Activated T-cell treated with anti-CD3 and anti-CD28 coated beads, Interleukin-2, amount 50 U/mL, for 4 hours (primary cell): Measurements from ENCODE around the gene PINK1. TPM values are rescaled to one million over a fixed set of nuclear protein-coding genes. Genes with fewer than 3 reads are reported as not detected.
"Not testable (repeated sequence)": the region's sequence is repeated elsewhere in the genome, so short reads cannot be mapped to it uniquely, and the experiment has no call there.

Experiments
- ATAC-seq, 2 donors: fragments of 200-7000 bp; cut with Tn5 transposase; one replicate each; pipeline ENCODE4 v1.10.0; 2021
- DNase-seq: peaks from one replicate; pipeline ENCODE4 v3.0.0-alpha.2; 2020
- H3K27me3 Mint-ChIP-seq: one replicate; pipeline ENCODE4 v1.8.0; 2021; ENCODE audit warnings: low read depth, mixed read lengths
- H3K36me3 Mint-ChIP-seq: one replicate; pipeline ENCODE4 v1.8.0; 2022; ENCODE audit warnings: mixed read lengths; ENCODE audit not compliant: insufficient read depth
- H3K4me1 Mint-ChIP-seq: one replicate; pipeline ENCODE4 v1.8.0; 2021; ENCODE audit warnings: low read depth, mixed read lengths
- H3K4me3 Mint-ChIP-seq: one replicate; pipeline ENCODE4 v1.8.0; 2021; ENCODE audit warnings: mild to moderate bottlenecking, moderate library complexity, mixed read lengths
- H3K9me3 Mint-ChIP-seq: one replicate; pipeline ENCODE4 v1.8.0; 2021; ENCODE audit warnings: mixed read lengths
- total RNA-seq, 3 donors: library from RNA; stranded (reverse); gene quantifications; one replicate each; pipeline ENCODE4 v1.2.1, GENCODE V29; 2021

The PINK1 gene
- total RNA-seq, 3 donors from 2014 or later, result 1.6 to 2.7 (median 2.2) TPM

DNA sequence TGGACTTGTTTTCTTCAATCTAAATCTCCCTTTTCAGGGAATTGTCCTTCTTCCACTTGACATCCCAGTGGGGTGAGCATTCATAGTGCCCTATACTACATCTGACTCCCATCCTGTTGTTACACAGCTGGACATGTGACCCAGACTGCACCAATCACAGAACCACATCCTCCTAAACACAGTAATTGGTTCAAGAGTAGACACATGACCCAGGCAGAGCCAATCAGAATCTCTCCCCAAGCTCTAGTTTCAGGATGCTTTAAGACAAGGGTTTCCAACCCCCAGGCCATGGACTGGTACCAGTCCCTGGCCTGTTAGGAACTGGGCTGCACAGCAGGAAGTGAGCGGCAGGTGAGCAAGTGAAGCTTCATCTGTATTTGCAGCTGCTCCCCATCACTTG, 33.5 kb downstream of the PINK1 start:
- H3K4me3 Mint-ChIP-seq, result no peak overlapping the region
- peak; percentile 50 to 69 for ATAC-seq
- H3K27me3 Mint-ChIP-seq, result no peaks in the 10 kb centered on the region
- H3K4me1 Mint-ChIP-seq, result peaks cover 10% of the 10 kb centered on the region
- no peak for DNase-seq
- no peaks in the 10 kb centered on the region for H3K36me3 Mint-ChIP-seq
- H3K9me3 Mint-ChIP-seq, result no peaks in the 10 kb centered on the region

DNA sequence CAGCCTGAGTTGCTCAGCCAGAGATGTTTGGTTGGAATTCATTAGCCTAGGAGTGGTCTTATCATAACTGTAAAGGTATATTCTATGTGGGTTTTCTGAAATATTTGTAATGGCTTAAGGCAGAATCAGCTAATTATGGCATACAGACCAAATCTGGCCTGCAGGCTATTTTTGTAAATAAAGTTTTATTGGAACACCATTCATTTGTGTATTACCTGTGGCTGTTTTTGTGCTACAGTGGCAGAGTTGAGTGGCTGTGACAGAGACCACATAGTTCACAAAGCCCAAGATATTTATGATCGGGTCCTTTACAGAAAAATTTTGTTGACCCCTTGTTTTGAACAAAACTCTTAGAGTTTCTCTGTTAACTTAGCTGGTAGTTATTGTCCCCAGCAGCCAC, 35.3 kb downstream of the PINK1 start:
- no peak overlapping the region for H3K4me3 Mint-ChIP-seq
- ATAC-seq (no peak), DNase-seq (no peak)
- H3K9me3 Mint-ChIP-seq, result no peaks in the 10 kb centered on the region
- H3K4me1 Mint-ChIP-seq, result no peaks in the 10 kb centered on the region
- H3K27me3 Mint-ChIP-seq, result peaks cover 2% of the 10 kb centered on the region
- H3K36me3 Mint-ChIP-seq, result no peaks in the 10 kb centered on the region

GRCh38 chr1:20670936-20671335, 37.7 kb downstream of the PINK1 start:
- no peak for ATAC-seq
- Mint-ChIP-seq H3K36me3 (no peaks in the 10 kb centered on the region), H3K27me3 (peaks cover 6% of the 10 kb centered on the region), H3K4me3 (no peak overlapping the region), H3K4me1 (no peaks in the 10 kb centered on the region), H3K9me3 (no peaks in the 10 kb centered on the region)
- DNase-seq, result no peak

GRCh38 chr1:20672265-20672632, 39.0 kb downstream of the PINK1 start:
- no peaks in the 10 kb centered on the region for H3K9me3 Mint-ChIP-seq
- H3K4me3 Mint-ChIP-seq, result no peak overlapping the region
- H3K36me3 Mint-ChIP-seq, result no peaks in the 10 kb centered on the region

DNA sequence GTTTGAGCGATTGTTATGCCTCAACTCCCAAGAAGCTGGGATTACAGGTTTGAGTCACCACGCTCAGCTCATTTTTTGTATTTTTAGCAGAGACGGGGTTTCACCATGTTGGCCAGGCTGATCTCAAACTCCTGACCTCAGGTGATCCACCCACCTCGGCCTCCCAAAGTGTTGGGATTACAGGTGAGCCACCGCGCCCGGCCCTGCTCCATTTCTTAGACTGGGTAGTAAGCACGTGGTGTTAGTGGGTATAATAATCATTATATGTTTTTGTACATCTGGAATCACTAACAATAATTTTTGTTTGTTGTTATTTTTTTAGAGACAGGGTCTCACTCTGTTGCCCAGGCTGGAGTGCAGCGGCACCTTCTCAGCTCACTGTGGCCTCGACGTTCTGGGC, 40.4 kb downstream of the PINK1 start:
- not testable (repeated sequence) for ATAC-seq, H3K9me3 Mint-ChIP-seq, H3K4me1 Mint-ChIP-seq, H3K36me3 Mint-ChIP-seq, DNase-seq, H3K4me3 Mint-ChIP-seq
- peaks cover 14% of the 10 kb centered on the region for H3K27me3 Mint-ChIP-seq

More at GRCh38 chr1:20672265-20672632, 39.0 kb downstream of the PINK1 start:
- H3K27me3 Mint-ChIP-seq, result peaks cover 12% of the 10 kb centered on the region
- H3K4me1 Mint-ChIP-seq, result no peaks in the 10 kb centered on the region
- DNase-seq, result no peak
- no peak for ATAC-seq

DNA sequence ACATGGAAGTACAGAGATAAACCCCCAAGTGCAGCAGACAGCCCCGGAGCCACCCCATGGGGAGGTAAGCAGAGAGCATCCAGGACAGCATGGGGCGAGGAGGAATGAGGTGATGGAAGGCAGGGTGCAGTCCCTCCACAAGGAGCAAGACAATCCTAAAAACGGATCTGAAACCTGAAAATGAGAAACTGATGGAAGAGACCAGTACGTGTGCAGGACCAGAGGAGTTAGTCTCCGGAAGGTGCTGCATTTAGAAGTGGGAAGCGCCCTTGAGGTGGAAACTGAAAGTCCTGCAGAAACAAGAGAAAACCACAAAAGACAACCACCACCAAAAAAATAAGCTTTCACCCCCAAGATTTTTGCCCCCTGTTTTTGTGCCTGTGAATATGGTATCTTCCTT, 45.3 kb downstream of the PINK1 start:
- no peak for ATAC-seq
- DNase-seq, result no peak
- Mint-ChIP-seq H3K27me3 (peaks cover 12% of the 10 kb centered on the region), H3K36me3 (peaks cover 3% of the 10 kb centered on the region), H3K9me3 (no peaks in the 10 kb centered on the region), H3K4me3 (no peak overlapping the region), H3K4me1 (peaks cover 7% of the 10 kb centered on the region)

- H3K4me1 Mint-ChIP-seq, result peaks cover 7% of the 10 kb centered on the region
- no peak for DNase-seq
- H3K36me3 Mint-ChIP-seq, result peaks cover 3% of the 10 kb centered on the region
- H3K27me3 Mint-ChIP-seq, result peaks cover 14% of the 10 kb centered on the region
- ATAC-seq, result no peak
- no peak overlapping the region for H3K4me3 Mint-ChIP-seq
- H3K9me3 Mint-ChIP-seq, result no peaks in the 10 kb centered on the region
Observed at GRCh38 chr1:20680269-20680668, 47.0 kb downstream of the PINK1 start.

DNA sequence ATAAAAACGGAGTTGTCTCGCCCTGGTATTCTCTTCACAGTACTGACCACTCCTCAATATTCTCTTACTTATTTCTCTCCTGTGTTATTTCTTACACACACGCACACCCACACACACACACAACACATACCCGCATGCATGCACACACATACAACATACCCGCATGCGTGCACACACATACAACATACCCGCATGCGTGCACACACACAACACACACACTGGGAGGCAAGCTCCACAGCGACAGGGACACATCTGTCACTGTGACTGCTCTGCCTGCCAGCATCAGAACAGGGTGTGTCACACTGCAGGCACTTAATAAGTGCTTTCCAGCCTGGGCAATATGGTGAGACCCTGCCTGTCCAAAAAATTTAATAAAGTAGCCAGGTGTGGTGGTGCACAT, 48.7 kb downstream of the PINK1 start:
- Mint-ChIP-seq H3K27me3 (peaks cover 5% of the 10 kb centered on the region), H3K4me1 (peaks cover 7% of the 10 kb centered on the region), H3K4me3 (no peak overlapping the region), H3K9me3 (no peaks in the 10 kb centered on the region), H3K36me3 (peaks cover 3% of the 10 kb centered on the region)
- DNase-seq (no peak), ATAC-seq (no peak)

- Mint-ChIP-seq H3K4me3 (no peak overlapping the region), H3K36me3 (peaks cover 2% of the 10 kb centered on the region), H3K9me3 (no peaks in the 10 kb centered on the region), H3K27me3 (peaks cover 8% of the 10 kb centered on the region), H3K4me1 (peaks cover 7% of the 10 kb centered on the region)
- DNase-seq (no peak), ATAC-seq (no peak)
Observed at GRCh38 chr1:20682571-20683236, 49.4 kb downstream of the PINK1 start.

- Mint-ChIP-seq H3K4me1 (peaks cover 4% of the 10 kb centered on the region), H3K4me3 (no peak overlapping the region), H3K27me3 (peaks cover 6% of the 10 kb centered on the region), H3K9me3 (no peaks in the 10 kb centered on the region), H3K36me3 (no peaks in the 10 kb centered on the region)
- ATAC-seq (no peak), DNase-seq (no peak)
Observed at GRCh38 chr1:20683614-20684013, 50.4 kb downstream of the PINK1 start.

DNA sequence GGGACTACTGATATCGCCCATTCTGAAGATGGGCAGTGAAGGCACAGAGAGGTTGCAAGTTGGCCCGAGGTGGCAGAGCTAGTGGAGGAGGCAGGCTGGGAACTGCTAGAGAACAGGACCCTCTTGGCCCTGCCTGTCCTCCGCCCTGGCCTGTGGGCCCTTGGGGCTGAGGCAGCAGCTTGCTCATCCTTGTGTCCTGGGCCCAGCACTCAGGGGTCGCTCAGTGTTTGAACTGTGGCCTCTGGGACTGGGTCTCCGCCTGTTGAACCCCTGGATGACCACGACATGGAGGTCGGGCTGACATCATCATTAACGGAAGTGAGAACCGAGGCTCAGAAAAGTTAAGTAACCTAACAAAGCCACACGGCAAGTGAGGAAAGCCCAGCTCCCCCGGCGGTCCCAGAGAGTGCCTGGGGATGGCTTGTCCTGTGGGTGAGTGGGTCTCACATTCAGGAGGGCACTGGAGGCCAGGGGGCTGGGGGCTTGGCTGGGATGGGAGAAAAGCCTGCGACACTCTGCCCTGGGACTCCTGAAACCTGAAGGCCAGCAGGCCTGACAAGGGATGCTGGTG, 50.9 kb downstream of the PINK1 start:
- Mint-ChIP-seq H3K9me3 (no peaks in the 10 kb centered on the region), H3K4me1 (no peaks in the 10 kb centered on the region), H3K36me3 (no peaks in the 10 kb centered on the region), H3K27me3 (peaks cover 6% of the 10 kb centered on the region), H3K4me3 (no peak overlapping the region)
- ATAC-seq (no peak), DNase-seq (no peak)

- Mint-ChIP-seq H3K36me3 (no peaks in the 10 kb centered on the region), H3K4me1 (no peaks in the 10 kb centered on the region), H3K9me3 (no peaks in the 10 kb centered on the region), H3K4me3 (no peak overlapping the region), H3K27me3 (peaks cover 6% of the 10 kb centered on the region)
- ATAC-seq, result no peak
- no peak for DNase-seq
Observed at GRCh38 chr1:20684651-20685050, 51.4 kb downstream of the PINK1 start.

GRCh38 chr1:20685099-20685662, 51.9 kb downstream of the PINK1 start:
- DNase-seq, result no peak
- Mint-ChIP-seq H3K4me3 (no peak overlapping the region), H3K27me3 (peaks cover 6% of the 10 kb centered on the region), H3K4me1 (no peaks in the 10 kb centered on the region), H3K36me3 (no peaks in the 10 kb centered on the region), H3K9me3 (no peaks in the 10 kb centered on the region)
- ATAC-seq, result no peak

DNA sequence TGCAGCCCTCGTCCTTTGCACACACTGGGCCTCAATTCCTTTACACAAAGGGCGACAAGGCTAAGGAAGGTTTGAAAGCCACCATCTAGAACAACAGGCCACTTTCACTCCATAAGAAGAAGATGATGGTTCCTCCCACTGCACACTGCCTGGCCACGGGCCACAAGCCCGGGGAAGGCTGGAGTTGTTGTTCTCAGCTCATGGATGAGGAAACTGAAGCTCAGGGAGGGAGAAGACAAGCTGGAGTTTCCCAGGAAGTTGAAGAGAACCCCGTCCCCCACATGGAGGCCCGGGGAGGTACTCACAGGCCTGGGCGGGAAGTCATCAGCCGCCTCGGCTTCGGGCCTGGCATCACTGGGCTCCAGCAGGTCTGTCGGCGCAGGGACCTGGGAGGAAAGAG, 52.5 kb downstream of the PINK1 start:
- Mint-ChIP-seq H3K27me3 (peaks cover 6% of the 10 kb centered on the region), H3K4me3 (no peak overlapping the region), H3K4me1 (no peaks in the 10 kb centered on the region), H3K36me3 (no peaks in the 10 kb centered on the region), H3K9me3 (no peaks in the 10 kb centered on the region)
- ATAC-seq, result no peak
- DNase-seq, result no peak
